IMR-90 (cell line): Measurements from ENCODE around the gene PIK3IP1. TPM values are rescaled to one million over a fixed set of nuclear protein-coding genes. Genes with fewer than 3 reads are reported as not detected.

Experiments used
- ATAC-seq: fragments of 200-7000 bp; cut with Tn5 transposase; 2 replicates; pipeline ENCODE4 v1.9.1; 2020; ENCODE audit warnings: low read depth, mild to moderate bottlenecking, moderate library complexity
- BruUV-seq: library from RNA; stranded (reverse); fragments of 400-500 nt; replicated peaks from 2 replicates; lab custom pipeline; 2021; lab: Mats Ljungman, UMichigan
- CTCF ChIA-PET: fragments of 300-600 bp; formaldehyde crosslinking; extraction: SDS; loops from one replicate; lab custom pipeline; 2021; ENCODE audit warnings: antibody characterized with exemption; lab: Yijun Ruan, JAX
- POLR2A ChIA-PET: fragments of 300-600 bp; sonication (Branson Sonifier 250); formaldehyde crosslinking; loops from one replicate; lab custom pipeline; 2022; ENCODE audit warnings: antibody characterized with exemption; ENCODE audit not compliant: unreplicated experiment; lab: Charles Lee
- DNase-seq: peaks from one replicate; pipeline ENCODE4 v3.0.0; 2013
- H2AFZ ChIP-seq: replicated peaks from 2 replicates; pipeline ENCODE3; 2013; ENCODE audit warnings: low read length, mild to moderate bottlenecking; ENCODE audit not compliant: poor library complexity
- H2AK5ac ChIP-seq: 2 replicates; pipeline ENCODE4 v1.6.1; 2013; ENCODE audit warnings: low read depth, low read length, inconsistent platforms
- H2AK9ac ChIP-seq: replicated peaks from 2 replicates; pipeline ENCODE3; 2013; ENCODE audit warnings: mild to moderate bottlenecking, low read depth, low read length, moderate library complexity; ENCODE audit not compliant: poor library complexity
- H2BK120ac ChIP-seq: 2 replicates; pipeline ENCODE4 v1.6.1; 2013; ENCODE audit warnings: low read depth, low read length, inconsistent platforms
- H2BK15ac ChIP-seq: 3 replicates; pipeline ENCODE4 v1.6.1; 2013; ENCODE audit warnings: low read depth, low read length, inconsistent platforms
- H2BK20ac ChIP-seq: 2 replicates; pipeline ENCODE4 v1.6.1; 2013; ENCODE audit warnings: low read depth, mild to moderate bottlenecking, inconsistent platforms, low read length, moderate library complexity
- H2BK5ac ChIP-seq: 2 replicates; pipeline ENCODE4 v1.6.1; 2013; ENCODE audit warnings: mild to moderate bottlenecking, low read depth, low read length, inconsistent platforms; ENCODE audit not compliant: poor library complexity, severe bottlenecking
- H3K14ac ChIP-seq: replicated peaks from 2 replicates; pipeline ENCODE4 v1.6.1; 2013; ENCODE audit warnings: low read depth, low read length, inconsistent platforms
- H3K18ac ChIP-seq: 2 replicates; pipeline ENCODE4 v1.6.1; 2013; ENCODE audit warnings: low read depth, low read length, control low read depth
- H3K23ac ChIP-seq: 2 replicates; pipeline ENCODE4 v1.6.1; 2013; ENCODE audit warnings: low read depth, low read length, inconsistent platforms
- H3K27ac ChIP-seq: 2 replicates; pipeline ENCODE4 v1.5.1; 2013; ENCODE audit warnings: mild to moderate bottlenecking, control low read depth, low read length; ENCODE audit not compliant: insufficient read depth
- H3K27me3 ChIP-seq: 2 replicates; pipeline ENCODE4 v1.6.1; 2013; ENCODE audit warnings: low read length; ENCODE audit not compliant: control insufficient read depth, insufficient read depth
- H3K36me3 ChIP-seq: 2 replicates; pipeline ENCODE4 v1.6.1; 2013; ENCODE audit warnings: low read length, mixed read lengths; ENCODE audit not compliant: control insufficient read depth, insufficient read depth
- H3K4ac ChIP-seq: 2 replicates; pipeline ENCODE4 v1.6.1; 2013; ENCODE audit warnings: low read depth, low read length, inconsistent platforms
- H3K4me1 ChIP-seq: 2 replicates; pipeline ENCODE4 v1.6.1; 2013; ENCODE audit warnings: low read length, mixed read lengths; ENCODE audit not compliant: control insufficient read depth, insufficient read depth
- H3K4me2 ChIP-seq: 2 replicates; pipeline ENCODE4 v1.6.1; 2013; ENCODE audit warnings: low read depth, mild to moderate bottlenecking, control low read depth, low read length, moderate library complexity
- H3K4me3 ChIP-seq: 2 replicates; pipeline ENCODE4 v1.5.1; 2013; ENCODE audit warnings: low read depth, mild to moderate bottlenecking, control low read depth, low read length, moderate library complexity; ENCODE audit not compliant: insufficient read depth
- H3K56ac ChIP-seq: 2 replicates; pipeline ENCODE4 v1.6.1; 2013; ENCODE audit warnings: low read length, inconsistent platforms; ENCODE audit not compliant: insufficient read depth; ENCODE audit errors: extremely low read depth
- H3K79me1 ChIP-seq, 2 experiments: 2 replicates each; pipeline ENCODE4 v1.6.1; 2013; ENCODE audit warnings: low read length in 2 of 2, inconsistent platforms in 1 of 2, low read depth in 1 of 2
- H3K9ac ChIP-seq: 2 replicates; pipeline ENCODE4 v1.6.1; 2013; ENCODE audit warnings: low read depth, low read length, control low read depth
- H3K9me1 ChIP-seq: 2 replicates; pipeline ENCODE4 v1.6.1; 2013; ENCODE audit warnings: low read length, inconsistent platforms; ENCODE audit not compliant: insufficient read depth
- H3K9me3 ChIP-seq: 2 replicates; pipeline ENCODE4 v1.6.1; 2013; ENCODE audit warnings: low read length; ENCODE audit not compliant: control insufficient read depth, insufficient read depth
- H4K20me1 ChIP-seq: 2 replicates; pipeline ENCODE4 v1.6.1; 2013; ENCODE audit warnings: low read length, inconsistent platforms; ENCODE audit not compliant: insufficient read depth
- H4K5ac ChIP-seq: 2 replicates; pipeline ENCODE4 v1.6.1; 2013; ENCODE audit warnings: mild to moderate bottlenecking, low read depth, low read length, control low read depth
- H4K8ac ChIP-seq, 2 experiments: 2 replicates each; pipeline ENCODE4 v1.6.1; 2013; ENCODE audit warnings: low read depth in 2 of 2, low read length in 2 of 2, control low read depth in 1 of 2, inconsistent platforms in 1 of 2
- H4K91ac ChIP-seq: 2 replicates; pipeline ENCODE4 v1.6.1; 2013; ENCODE audit warnings: low read depth, low read length, inconsistent platforms; ENCODE audit not compliant: insufficient read depth
- BHLHE40 ChIP-seq: fragments of 150-350 bp; IDR thresholded peaks from 2 replicates; pipeline ENCODE4 v1.6.1; 2016; ENCODE audit warnings: mild to moderate bottlenecking, low read depth, low read length
- CEBPB ChIP-seq: IDR thresholded peaks from 2 replicates; pipeline ENCODE4 v1.6.1; 2012; ENCODE audit warnings: low read depth, low read length, improper control_type of control experiment
- CHD1 ChIP-seq: IDR thresholded peaks from 2 replicates; pipeline ENCODE4 v1.6.1; 2012; ENCODE audit warnings: low read depth, low read length, improper control_type of control experiment
- FOS ChIP-seq: fragments of 150-350 bp; IDR thresholded peaks from 2 replicates; pipeline ENCODE4 v1.6.1; 2016; ENCODE audit warnings: low read depth, low read length
- MAFK ChIP-seq: IDR thresholded peaks from 2 replicates; pipeline ENCODE4 v1.6.1; 2012; ENCODE audit warnings: low read depth, low read length, improper control_type of control experiment
- MAZ ChIP-seq: IDR thresholded peaks from 2 replicates; pipeline ENCODE4 v1.6.1; 2012; ENCODE audit warnings: low read depth, mild to moderate bottlenecking, low read length, improper control_type of control experiment, moderate library complexity, borderline replicate concordance
- MXI1 ChIP-seq: IDR thresholded peaks from 2 replicates; pipeline ENCODE4 v1.6.1; 2012; ENCODE audit warnings: low read depth, mild to moderate bottlenecking, low read length, moderate library complexity, borderline replicate concordance
- NFE2L2 ChIP-seq: fragments of 150-350 bp; IDR thresholded peaks from 2 replicates; pipeline ENCODE4 v1.6.1; 2016; ENCODE audit warnings: low read depth, mild to moderate bottlenecking, low read length
- POLR2A ChIP-seq: IDR thresholded peaks from 2 replicates; pipeline ENCODE4 v1.6.1; 2012; ENCODE audit warnings: mild to moderate bottlenecking, low read depth, low read length
- RAD21 ChIP-seq: IDR thresholded peaks from 2 replicates; pipeline ENCODE4 v1.6.1; 2012; ENCODE audit warnings: low read length, improper control_type of control experiment
- RCOR1 ChIP-seq: IDR thresholded peaks from 2 replicates; pipeline ENCODE4 v1.6.1; 2012; ENCODE audit warnings: mild to moderate bottlenecking, low read length, improper control_type of control experiment; ENCODE audit not compliant: insufficient replicate concordance
- RFX5 ChIP-seq: IDR thresholded peaks from 2 replicates; pipeline ENCODE4 v1.8.0; 2012; ENCODE audit warnings: low read depth, mild to moderate bottlenecking, low read length, moderate library complexity
- SMC3 ChIP-seq: fragments of 150-350 bp; IDR thresholded peaks from 2 replicates; pipeline ENCODE4 v1.6.1; 2016; ENCODE audit warnings: low read depth, mild to moderate bottlenecking, antibody characterized with exemption, low read length, moderate library complexity
- WGBS, 2 experiments: methylation state at CpG; one replicate each; pipeline versions ENCODE4 v1.1.5 to v1.1.7; 2013; ENCODE audit warnings: missing lambda C conversion rate in 2 of 2; ENCODE audit not compliant: insufficient read length in 1 of 2; ENCODE audit errors: extremely low coverage in 2 of 2; 5-methylcytosine and 5-hydroxymethylcytosine counted together
- dilution Hi-C: fragments of 300-500 bp; cut with HindIII; formaldehyde crosslinking; loops from one replicate; pipeline ENCODE4 v1.14.3; 2018; ENCODE audit warnings: low sequenced_read_pairs; ENCODE audit not compliant: unreplicated experiment
- in situ Hi-C: fragments of 300-500 bp; cut with MboI; formaldehyde crosslinking; loops from 3 replicates; pipeline ENCODE4 v1.14.3; 2019; ENCODE audit warnings: low sequenced_read_pairs, inconsistent platforms, mixed read lengths
- intact Hi-C: fragments of 100-400 bp; cut with micrococcal nuclease; formaldehyde crosslinking; loops from 2 replicates; pipeline ENCODE4 v1.10.0; 2022
- polyA plus RNA-seq, 3 experiments: library from polyadenylated mRNA; depleted of rRNA; stranded (reverse); fragments of >200 nt; gene quantifications; 2 replicates each; pipeline ENCODE4 v1.2.3, GENCODE V29; 2012; ENCODE audit warnings: low replicate concordance in 1 of 3
- total RNA-seq: library from RNA; depleted of rRNA; stranded (reverse); fragments of >200 nt; gene quantifications from 2 replicates; pipeline ENCODE4 v1.2.3, GENCODE V29; 2012
- TF ChIP-seq, protein P1 (sequence below): conservative IDR thresholded peaks from 2 replicates; pipeline ENCODE4 v1.5.1; 2012; ENCODE audit warnings: mild to moderate bottlenecking, low read depth, low read length, improper control_type of control experiment
- TF ChIP-seq, protein P2 (sequence below): fragments of 150-350 bp; IDR thresholded peaks from 2 replicates; pipeline ENCODE4 v1.6.1; 2016; ENCODE audit warnings: low read depth, mild to moderate bottlenecking, low read length, moderate library complexity, borderline replicate concordance
- TF ChIP-seq, protein P3 (sequence below): fragments of 150-350 bp; IDR thresholded peaks from 2 replicates; pipeline ENCODE4 v1.6.1; 2017; ENCODE audit warnings: mild to moderate bottlenecking, antibody characterized with exemption, low read length, low read depth

PIK3IP1 gene
- total and polyA plus RNA-seq, 2 of the 4 experiments (the other 2 are of a cell fraction): 12.9 to 17.6 TPM

DNA sequence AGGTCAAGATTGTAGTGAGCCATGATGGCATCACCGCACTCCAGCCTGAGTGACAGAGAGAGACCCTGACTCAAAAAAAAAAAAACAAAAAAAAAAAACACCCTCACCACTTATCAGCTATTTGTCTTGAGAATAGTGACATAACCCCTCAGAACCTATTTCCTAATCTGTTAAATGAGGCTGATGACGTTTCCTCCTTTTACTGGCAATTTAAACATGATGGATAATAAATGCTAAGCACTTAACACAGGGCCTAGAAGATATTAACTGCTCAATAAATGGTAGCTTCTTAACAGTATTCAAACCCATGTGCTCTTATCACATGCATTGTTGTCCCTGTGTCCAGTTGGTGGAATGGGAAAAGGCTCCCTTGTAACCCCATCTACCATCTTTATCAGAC, 45.6 kb downstream of the PIK3IP1 start:
- H2BK5ac ChIP-seq: no peak overlapping the region
- H3K4me3 ChIP-seq: no peak overlapping the region
- peaks cover 29 to 78% of the 10 kb centered on the region in 2 experiments for H3K79me1 ChIP-seq
- no peaks in the 10 kb centered on the region for H4K20me1 ChIP-seq
- H2BK20ac ChIP-seq: no peak overlapping the region
- H3K27ac ChIP-seq: no peak overlapping the region
- H2AK9ac ChIP-seq: no peak overlapping the region
- ATAC-seq (no peak), DNase-seq (no peak)
- intact Hi-C loops: no loop called here
- H4K91ac ChIP-seq: no peak overlapping the region
- no peak overlapping the region for H2BK15ac ChIP-seq
- no peak overlapping the region for H3K56ac ChIP-seq
- peaks cover 37% of the 10 kb centered on the region for H3K4me1 ChIP-seq
- H2AFZ ChIP-seq: no peak overlapping the region
- dilution Hi-C loops: no loop called here
- no peak overlapping the region for H3K4ac ChIP-seq
- H4K8ac ChIP-seq: no peak overlapping the region
- POLR2A ChIA-PET: no interaction called here
- no peak overlapping the region for H3K18ac ChIP-seq
- no TSS peak for BruUV-seq
- H3K9me1 ChIP-seq: peaks cover 44% of the 10 kb centered on the region
- TF ChIP-seq FOS (no peak), MXI1 (no peak), NFE2L2 (no peak), BHLHE40 (no peak), RFX5 (no peak), RAD21 (no peak), RCOR1 (no peak), SMC3 (no peak), CEBPB (no peak), MAZ (no peak), POLR2A (no peak), CHD1 (no peak), MAFK (no peak)
- TF ChIP-seq, protein P1, sequence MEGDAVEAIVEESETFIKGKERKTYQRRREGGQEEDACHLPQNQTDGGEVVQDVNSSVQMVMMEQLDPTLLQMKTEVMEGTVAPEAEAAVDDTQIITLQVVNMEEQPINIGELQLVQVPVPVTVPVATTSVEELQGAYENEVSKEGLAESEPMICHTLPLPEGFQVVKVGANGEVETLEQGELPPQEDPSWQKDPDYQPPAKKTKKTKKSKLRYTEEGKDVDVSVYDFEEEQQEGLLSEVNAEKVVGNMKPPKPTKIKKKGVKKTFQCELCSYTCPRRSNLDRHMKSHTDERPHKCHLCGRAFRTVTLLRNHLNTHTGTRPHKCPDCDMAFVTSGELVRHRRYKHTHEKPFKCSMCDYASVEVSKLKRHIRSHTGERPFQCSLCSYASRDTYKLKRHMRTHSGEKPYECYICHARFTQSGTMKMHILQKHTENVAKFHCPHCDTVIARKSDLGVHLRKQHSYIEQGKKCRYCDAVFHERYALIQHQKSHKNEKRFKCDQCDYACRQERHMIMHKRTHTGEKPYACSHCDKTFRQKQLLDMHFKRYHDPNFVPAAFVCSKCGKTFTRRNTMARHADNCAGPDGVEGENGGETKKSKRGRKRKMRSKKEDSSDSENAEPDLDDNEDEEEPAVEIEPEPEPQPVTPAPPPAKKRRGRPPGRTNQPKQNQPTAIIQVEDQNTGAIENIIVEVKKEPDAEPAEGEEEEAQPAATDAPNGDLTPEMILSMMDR: no peak
- TF ChIP-seq, protein P2, sequence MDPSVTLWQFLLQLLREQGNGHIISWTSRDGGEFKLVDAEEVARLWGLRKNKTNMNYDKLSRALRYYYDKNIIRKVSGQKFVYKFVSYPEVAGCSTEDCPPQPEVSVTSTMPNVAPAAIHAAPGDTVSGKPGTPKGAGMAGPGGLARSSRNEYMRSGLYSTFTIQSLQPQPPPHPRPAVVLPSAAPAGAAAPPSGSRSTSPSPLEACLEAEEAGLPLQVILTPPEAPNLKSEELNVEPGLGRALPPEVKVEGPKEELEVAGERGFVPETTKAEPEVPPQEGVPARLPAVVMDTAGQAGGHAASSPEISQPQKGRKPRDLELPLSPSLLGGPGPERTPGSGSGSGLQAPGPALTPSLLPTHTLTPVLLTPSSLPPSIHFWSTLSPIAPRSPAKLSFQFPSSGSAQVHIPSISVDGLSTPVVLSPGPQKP: no peak
- TF ChIP-seq, protein P3, sequence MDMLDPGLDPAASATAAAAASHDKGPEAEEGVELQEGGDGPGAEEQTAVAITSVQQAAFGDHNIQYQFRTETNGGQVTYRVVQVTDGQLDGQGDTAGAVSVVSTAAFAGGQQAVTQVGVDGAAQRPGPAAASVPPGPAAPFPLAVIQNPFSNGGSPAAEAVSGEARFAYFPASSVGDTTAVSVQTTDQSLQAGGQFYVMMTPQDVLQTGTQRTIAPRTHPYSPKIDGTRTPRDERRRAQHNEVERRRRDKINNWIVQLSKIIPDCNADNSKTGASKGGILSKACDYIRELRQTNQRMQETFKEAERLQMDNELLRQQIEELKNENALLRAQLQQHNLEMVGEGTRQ: no peak
- no peaks in the 10 kb centered on the region for H3K9me3 ChIP-seq
- no CpG with 5 or more reads among the region's 2 CpGs for WGBS, 2 experiments
- no peak overlapping the region for H3K4me2 ChIP-seq
- H4K5ac ChIP-seq: no peak overlapping the region
- in situ Hi-C loops: no loop called here
- H3K14ac ChIP-seq: no peak overlapping the region
- CTCF ChIA-PET: interaction anchor here (0.6 kb wide), 1 partner anchor 252 kb away, joined by 3 read pairs; no protein-coding TSS in a partner anchor
- no peaks in the 10 kb centered on the region for H3K36me3 ChIP-seq
- H2AK5ac ChIP-seq: peak overlapping the region; percentile 30
- H3K27me3 ChIP-seq: no peaks in the 10 kb centered on the region
- H3K9ac ChIP-seq: no peak overlapping the region
- H2BK120ac ChIP-seq: 0 out of 2 replicates have a peak overlapping the region, but pooled peaks have one; percentile 24
- H3K23ac ChIP-seq: no peak overlapping the region
